ENCODE data around the gene RFC2.

- TF ChIP-seq CTCF (conservative IDR thresholded peaks at IDR 0.05; ENCODE audit: low read length), result no peak
- TF ChIP-seq EZH2phosphoT487 (IDR thresholded peaks at IDR 0.05; ENCODE audit: borderline replicate concordance), result no peak
These were observed 23.6 kb downstream of the RFC2 start for GRCh38 chr7:74230446-74231231.

Measured in Loucy (cell line).